Measurements from ENCODE around the gene PUSL1.

Gene PUSL1

DNA sequence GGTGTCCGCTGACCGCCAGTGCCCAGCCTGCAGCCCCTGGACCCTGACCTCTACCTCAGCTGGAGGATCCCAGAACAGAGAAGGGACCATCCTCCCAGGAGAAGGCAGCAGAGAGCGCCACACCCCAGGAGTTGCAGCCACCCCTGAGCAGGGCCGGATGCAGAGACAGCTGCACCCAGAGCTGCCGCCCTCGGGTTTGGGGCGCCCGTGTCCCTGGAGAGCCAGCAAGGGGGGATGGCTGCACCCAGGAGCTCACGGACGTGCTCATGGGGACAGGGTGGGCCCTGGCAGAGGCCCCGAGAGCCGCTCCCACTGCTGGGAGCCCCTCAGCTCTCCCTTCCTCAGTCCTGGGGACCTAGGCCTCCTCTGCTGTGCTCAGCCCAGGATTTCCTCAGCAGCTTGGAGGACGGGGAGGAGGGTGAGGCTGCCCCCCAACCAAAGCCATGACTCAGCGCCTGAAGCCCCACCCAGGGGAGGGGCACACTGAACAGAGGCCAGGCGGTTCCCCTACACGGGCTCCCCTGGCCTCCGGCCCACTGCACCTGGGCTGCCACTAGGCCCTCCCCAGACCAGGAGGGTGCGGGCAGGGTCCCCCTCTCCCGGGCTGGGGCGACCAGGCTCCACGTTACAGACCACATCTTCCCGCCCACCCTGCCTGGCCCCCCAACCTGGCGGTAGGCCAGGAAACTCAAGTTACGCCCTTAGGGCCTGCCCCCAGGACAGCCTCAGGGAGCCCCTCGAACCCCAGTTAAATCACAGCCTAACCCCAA, 2.9 kb upstream of the PUSL1 start:
- H3K4me3 ChIP-seq (ENCODE audit: low read depth, low read length), result peak overlapping the region; percentile 66
- no peak for DNase-seq (ENCODE audit: low read depth)
- TF ChIP-seq, protein P1, sequence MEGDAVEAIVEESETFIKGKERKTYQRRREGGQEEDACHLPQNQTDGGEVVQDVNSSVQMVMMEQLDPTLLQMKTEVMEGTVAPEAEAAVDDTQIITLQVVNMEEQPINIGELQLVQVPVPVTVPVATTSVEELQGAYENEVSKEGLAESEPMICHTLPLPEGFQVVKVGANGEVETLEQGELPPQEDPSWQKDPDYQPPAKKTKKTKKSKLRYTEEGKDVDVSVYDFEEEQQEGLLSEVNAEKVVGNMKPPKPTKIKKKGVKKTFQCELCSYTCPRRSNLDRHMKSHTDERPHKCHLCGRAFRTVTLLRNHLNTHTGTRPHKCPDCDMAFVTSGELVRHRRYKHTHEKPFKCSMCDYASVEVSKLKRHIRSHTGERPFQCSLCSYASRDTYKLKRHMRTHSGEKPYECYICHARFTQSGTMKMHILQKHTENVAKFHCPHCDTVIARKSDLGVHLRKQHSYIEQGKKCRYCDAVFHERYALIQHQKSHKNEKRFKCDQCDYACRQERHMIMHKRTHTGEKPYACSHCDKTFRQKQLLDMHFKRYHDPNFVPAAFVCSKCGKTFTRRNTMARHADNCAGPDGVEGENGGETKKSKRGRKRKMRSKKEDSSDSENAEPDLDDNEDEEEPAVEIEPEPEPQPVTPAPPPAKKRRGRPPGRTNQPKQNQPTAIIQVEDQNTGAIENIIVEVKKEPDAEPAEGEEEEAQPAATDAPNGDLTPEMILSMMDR (IDR thresholded peaks at IDR 0.05; ENCODE audit: control insufficient read depth, extremely low read depth, insufficient read depth), result no peak

DNA sequence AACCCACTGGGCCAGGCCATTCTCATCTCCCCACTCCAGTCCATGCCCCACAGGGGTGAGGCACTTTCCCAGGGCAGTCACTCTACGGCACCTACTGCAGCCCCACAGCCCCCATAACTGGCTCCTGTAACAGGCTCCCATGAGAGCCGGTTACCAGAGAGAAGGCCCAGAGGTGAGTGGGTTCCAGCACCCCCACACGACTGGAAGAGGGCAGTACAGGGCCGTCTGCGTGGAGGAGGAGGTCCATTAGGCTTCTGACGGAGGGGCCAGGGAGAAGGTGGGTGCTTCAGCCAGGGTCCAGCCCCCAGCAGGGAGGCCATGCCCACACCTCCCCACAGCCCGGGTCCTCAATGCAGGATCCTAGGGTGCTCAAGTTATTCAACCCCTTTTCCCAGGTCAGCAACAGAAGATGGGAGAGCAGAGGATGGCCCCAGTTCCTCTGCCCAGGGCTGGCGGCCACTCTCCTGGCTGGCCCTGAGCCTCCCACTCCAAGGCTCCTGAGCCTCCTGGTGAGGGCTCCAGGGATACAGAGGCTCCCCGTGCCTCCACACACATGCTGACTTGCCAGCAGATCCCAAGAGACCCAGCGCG, 2.2 kb upstream of the PUSL1 start:
- TF ChIP-seq, protein P1 (IDR thresholded peaks at IDR 0.05; ENCODE audit: control insufficient read depth, extremely low read depth, insufficient read depth), result no peak
- DNase-seq (ENCODE audit: low read depth), result no peak
- H3K4me3 ChIP-seq (ENCODE audit: low read depth, low read length), result peak overlapping the region; percentile 66

DNA sequence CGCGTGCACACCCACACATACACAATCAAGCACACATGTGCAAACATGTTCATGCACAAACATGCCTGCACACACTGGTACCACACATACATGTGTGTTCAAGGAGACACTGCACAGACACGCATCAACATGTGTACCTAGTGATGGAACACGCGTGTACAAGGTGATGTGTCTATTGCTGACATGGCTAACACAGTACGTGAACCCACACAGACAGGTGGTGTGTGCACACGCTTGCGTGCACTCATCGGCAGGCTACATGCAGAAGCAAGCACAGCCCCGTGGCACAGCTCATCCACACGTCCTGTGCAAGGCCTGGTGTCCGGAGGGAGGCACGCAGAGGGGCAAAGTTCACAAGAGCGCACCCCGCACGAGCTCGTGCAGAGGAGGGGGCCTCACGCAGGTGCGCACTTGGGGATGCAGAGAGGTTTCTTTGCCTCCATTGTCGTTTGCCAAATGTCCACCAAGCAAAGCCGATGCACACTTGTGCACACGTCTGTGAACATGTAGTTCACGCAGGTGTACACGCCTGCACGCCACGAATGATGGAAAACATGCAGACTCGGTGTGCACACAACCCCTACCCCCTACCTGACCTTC, 1.6 kb upstream of the PUSL1 start:
- no peak for DNase-seq (ENCODE audit: low read depth)
- peak overlapping the region; percentile 66 for H3K4me3 ChIP-seq (ENCODE audit: low read depth, low read length)
- TF ChIP-seq, protein P1 (IDR thresholded peaks at IDR 0.05; ENCODE audit: control insufficient read depth, extremely low read depth, insufficient read depth), result no peak

DNA sequence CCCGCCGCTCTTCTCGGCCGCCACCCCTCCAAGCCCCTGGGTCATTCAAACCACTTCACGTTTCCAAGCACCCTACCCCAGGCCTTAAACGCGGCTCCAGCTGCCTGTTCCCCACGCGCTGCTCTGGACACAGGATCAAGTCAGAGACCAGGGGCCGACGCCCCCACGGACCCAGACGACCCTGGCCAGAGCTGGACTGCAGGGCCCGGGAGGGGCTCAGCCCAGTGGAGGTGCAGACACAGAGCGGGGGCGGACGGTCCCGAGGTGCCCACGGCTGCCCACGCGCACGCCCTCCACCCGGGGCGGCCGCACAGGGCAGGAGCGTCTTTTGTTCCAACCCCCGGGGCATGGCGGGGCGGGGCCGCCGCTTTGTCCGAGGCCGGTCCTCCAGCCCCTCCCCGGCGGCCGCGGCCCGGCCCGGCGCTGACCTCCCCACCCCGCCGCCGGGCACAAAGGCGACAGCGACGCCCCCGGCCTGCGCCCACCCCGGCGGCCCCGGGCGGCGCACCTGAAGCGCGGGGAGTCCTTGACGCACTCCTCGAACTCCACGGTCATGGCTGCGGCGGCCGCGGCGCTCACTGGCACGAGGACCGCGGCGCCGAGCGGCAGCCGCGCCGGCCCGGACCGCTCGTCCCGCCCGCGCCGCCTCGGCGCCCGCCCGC, 1.0 kb upstream of the PUSL1 start:
- H3K4me3 ChIP-seq (ENCODE audit: low read depth, low read length), result peak overlapping the region; percentile 66
- DNase-seq (ENCODE audit: low read depth), result no peak
- TF ChIP-seq, protein P1 (IDR thresholded peaks at IDR 0.05; ENCODE audit: control insufficient read depth, extremely low read depth, insufficient read depth), result no peak

DNA sequence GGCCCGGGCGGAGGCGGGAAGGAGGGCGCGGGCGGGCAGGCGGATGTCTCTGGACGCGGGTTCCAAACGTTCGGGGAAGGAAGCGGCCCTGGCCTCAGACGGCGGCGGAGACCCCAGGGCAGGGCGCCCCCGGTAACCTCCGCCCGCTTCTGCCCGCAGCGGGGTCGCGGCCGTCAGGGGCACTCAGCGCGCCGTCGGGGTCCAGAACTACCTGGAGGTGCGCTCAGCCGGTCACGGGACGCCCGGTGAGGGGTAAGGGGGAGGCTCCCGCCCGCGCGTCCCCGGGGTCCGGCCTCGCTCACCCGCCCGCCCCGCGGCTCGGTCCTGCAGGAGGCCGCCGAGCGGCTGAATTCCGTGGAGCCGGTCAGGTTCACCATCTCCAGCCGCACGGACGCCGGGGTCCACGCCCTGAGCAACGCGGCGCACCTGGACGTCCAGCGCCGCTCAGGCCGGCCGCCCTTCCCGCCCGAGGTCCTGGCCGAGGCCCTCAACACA, 406 bp downstream of the PUSL1 start:
- H3K4me3 ChIP-seq (ENCODE audit: low read depth, low read length), result peak overlapping the region; percentile 66
- DNase-seq (ENCODE audit: low read depth), result no peak
- TF ChIP-seq, protein P1 (IDR thresholded peaks at IDR 0.05; ENCODE audit: control insufficient read depth, extremely low read depth, insufficient read depth), result no peak

DNA sequence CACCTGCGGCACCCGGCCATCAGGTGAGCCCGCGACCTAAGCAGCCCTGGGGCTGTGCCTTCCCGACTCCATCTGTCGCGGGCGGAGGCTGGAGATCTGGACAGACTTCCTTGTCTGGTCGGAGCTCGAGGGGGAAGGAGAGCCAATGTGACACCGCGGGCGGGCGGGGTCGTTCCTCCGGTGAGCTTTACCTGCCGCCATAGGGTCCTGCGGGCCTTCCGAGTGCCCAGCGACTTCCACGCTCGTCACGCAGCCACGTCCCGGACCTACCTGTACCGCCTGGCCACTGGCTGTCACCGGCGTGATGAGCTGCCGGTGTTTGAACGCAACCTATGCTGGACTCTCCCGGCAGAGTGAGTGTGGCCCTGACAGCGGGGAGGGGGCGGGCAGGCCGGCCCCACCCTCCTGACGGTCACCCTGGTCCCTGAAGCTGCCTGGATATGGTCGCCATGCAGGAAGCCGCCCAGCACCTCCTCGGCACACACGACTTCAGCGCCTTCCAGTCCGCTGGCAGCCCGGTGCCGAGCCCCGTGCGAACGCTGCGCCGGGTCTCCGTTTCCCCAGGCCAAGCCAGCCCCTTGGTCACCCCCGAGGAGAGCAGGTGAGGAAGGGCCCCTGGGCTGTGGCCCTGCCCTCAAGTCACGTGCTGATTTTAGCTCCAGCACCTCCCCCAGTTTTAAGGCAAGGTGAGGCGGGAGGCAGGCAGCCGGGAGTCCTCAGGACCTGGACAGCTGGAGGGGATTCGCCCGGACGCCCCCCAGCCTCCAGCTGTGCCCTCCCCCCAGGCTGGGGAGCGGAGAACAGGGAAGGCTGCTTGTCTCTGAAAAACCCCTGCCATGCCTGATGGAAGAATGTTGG, 1.1 kb downstream of the PUSL1 start:
- TF ChIP-seq, protein P1 (IDR thresholded peaks at IDR 0.05; ENCODE audit: control insufficient read depth, extremely low read depth, insufficient read depth), result no peak
- H3K4me3 ChIP-seq (ENCODE audit: low read depth, low read length), result peak overlapping the region; percentile 66
- DNase-seq (ENCODE audit: low read depth), result no peak

All from LNCaP clone FGC (cell line).